Natural killer cell (primary cell): ENCODE results near the gene PLEKHA5. TPM values are rescaled to one million over a fixed set of nuclear protein-coding genes. Genes with fewer than 3 reads are reported as not detected.

Source experiments
- ATAC-seq, 3 donors: fragments of 150-1000 bp in 2 of 3; fragments of 200-7000 bp in 1 of 3; cut with Tn5 transposase; 1 replicate in 1 of 3; 2 replicates in 2 of 3; pipeline ENCODE4 v1.10.0; 2021; ENCODE audit warnings: mild to moderate bottlenecking in 2 of 3, moderate library complexity in 2 of 3
- DNase-seq, 2 donors: peaks; one replicate each; pipeline versions ENCODE4 v3.0.0 to v3.0.0-alpha.2; 2013 to 2021; ENCODE audit warnings: mixed read lengths in 1 of 2
- H3K27ac ChIP-seq: one replicate; pipeline ENCODE4 v1.5.1; 2013; ENCODE audit warnings: mild to moderate bottlenecking, low read length
- H3K27me3 ChIP-seq: one replicate; pipeline ENCODE4 v1.6.1; 2013; ENCODE audit warnings: low read length; ENCODE audit not compliant: control insufficient read depth, insufficient read depth
- H3K36me3 ChIP-seq: one replicate; pipeline ENCODE4 v1.6.1; 2013; ENCODE audit warnings: low read length; ENCODE audit not compliant: control insufficient read depth, insufficient read depth
- H3K4me1 ChIP-seq: one replicate; pipeline ENCODE4 v1.6.1; 2013; ENCODE audit warnings: low read length; ENCODE audit not compliant: control insufficient read depth, insufficient read depth
- H3K4me3 ChIP-seq: one replicate; pipeline ENCODE4 v1.5.1; 2013; ENCODE audit warnings: low read length
- H3K9me3 ChIP-seq: one replicate; pipeline ENCODE4 v1.6.1; 2013; ENCODE audit warnings: low read length; ENCODE audit not compliant: control insufficient read depth, insufficient read depth
- H3K27ac Mint-ChIP-seq, 2 donors: one replicate each; pipeline ENCODE4 v1.8.0; 2022; ENCODE audit warnings: mild to moderate bottlenecking in 2 of 2, mixed read lengths in 2 of 2, moderate library complexity in 1 of 2
- H3K27me3 Mint-ChIP-seq, 2 donors: one replicate each; pipeline ENCODE4 v1.8.0; 2022; ENCODE audit warnings: low read depth in 2 of 2, mixed read lengths in 2 of 2
- H3K36me3 Mint-ChIP-seq: one replicate; pipeline ENCODE4 v1.8.0; 2022; ENCODE audit warnings: mixed read lengths
- H3K4me1 Mint-ChIP-seq, 2 donors: one replicate each; pipeline ENCODE4 v1.8.0; 2022; ENCODE audit warnings: mixed read lengths in 2 of 2
- H3K4me3 Mint-ChIP-seq: one replicate; pipeline ENCODE4 v1.8.0; 2022; ENCODE audit warnings: mild to moderate bottlenecking, moderate library complexity, mixed read lengths
- H3K9me3 Mint-ChIP-seq, 2 donors: one replicate each; pipeline ENCODE4 v1.8.0; 2022; ENCODE audit warnings: mixed read lengths in 2 of 2
- WGBS: methylation state at CpG from one replicate; pipeline ENCODE4 v1.1.7; 2013; ENCODE audit warnings: missing lambda C conversion rate; ENCODE audit not compliant: insufficient coverage; 5-methylcytosine and 5-hydroxymethylcytosine counted together
- intact Hi-C: fragments of 100-400 bp; cut with micrococcal nuclease; formaldehyde crosslinking; loops from one replicate; pipeline ENCODE4 v1.14.2; 2022
- total RNA-seq, 4 donors: library from RNA; stranded (reverse); fragments of 120-200 nt in 1 of 4; gene quantifications; one replicate each; pipeline versions ENCODE4 v1.2.3 to v1.2.4, GENCODE V29; 2013 to 2022
- TF ChIP-seq, protein P1 (sequence below): fragments of 200-600 bp; IDR thresholded peaks from one replicate; pipeline ENCODE4 v1.8.0; 2022; ENCODE audit warnings: antibody characterized with exemption

The PLEKHA5 gene
- total RNA-seq, 3 donors from 2014 or later (not counting 1 experiment from before 2014, with no cell fraction given), result 5.2 to 12.1 (median 7.0) TPM

DNA sequence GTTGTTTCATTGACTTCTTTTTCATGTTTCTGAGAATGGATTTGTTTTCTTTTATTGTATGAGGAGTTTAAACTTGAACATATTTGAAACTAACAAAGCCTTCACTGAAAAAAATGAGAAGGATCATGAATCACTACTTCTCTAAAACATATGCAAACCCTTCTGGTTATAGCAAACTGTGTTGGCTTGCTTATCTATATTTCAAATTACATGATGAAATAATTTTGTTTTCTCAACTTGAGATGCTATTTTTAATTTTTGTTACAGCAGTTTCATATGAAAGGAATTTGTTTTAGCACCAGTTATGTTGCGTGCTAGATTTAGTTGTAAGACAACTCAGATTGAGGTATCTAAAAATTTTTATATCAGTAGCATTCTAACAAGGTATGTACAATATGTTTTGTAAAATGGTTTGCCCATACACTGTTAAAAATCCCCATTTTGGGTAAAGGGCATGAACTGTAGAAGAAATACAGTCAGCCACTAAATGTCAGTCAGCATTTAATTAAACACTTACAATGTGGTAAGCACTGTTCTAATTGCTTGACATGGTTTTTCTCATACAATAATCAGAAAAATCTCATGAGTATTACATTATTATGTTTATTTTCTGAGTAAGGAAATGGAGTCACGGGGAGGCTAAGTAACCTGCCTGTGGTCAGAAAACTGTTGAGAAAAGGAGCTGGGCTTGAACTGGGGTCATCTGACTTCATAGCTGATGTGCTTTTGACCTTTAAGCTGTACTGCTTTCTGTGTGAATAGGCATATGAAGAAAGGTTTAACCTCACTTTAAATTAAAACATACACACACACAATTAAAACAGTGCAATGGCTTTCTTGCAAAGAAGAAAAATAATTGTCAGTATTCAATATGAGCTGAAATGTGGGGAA is 105.7 kb downstream of the PLEKHA5 start:
- TF ChIP-seq, protein P1, sequence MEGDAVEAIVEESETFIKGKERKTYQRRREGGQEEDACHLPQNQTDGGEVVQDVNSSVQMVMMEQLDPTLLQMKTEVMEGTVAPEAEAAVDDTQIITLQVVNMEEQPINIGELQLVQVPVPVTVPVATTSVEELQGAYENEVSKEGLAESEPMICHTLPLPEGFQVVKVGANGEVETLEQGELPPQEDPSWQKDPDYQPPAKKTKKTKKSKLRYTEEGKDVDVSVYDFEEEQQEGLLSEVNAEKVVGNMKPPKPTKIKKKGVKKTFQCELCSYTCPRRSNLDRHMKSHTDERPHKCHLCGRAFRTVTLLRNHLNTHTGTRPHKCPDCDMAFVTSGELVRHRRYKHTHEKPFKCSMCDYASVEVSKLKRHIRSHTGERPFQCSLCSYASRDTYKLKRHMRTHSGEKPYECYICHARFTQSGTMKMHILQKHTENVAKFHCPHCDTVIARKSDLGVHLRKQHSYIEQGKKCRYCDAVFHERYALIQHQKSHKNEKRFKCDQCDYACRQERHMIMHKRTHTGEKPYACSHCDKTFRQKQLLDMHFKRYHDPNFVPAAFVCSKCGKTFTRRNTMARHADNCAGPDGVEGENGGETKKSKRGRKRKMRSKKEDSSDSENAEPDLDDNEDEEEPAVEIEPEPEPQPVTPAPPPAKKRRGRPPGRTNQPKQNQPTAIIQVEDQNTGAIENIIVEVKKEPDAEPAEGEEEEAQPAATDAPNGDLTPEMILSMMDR, result no peak
- Mint-ChIP-seq H3K9me3 (no peaks in the 10 kb centered on the region), H3K4me1 (peaks cover 7 to 14% of the 10 kb centered on the region in 2 donors), H3K27me3 (no peaks in the 10 kb centered on the region), H3K36me3 (no peaks in the 10 kb centered on the region), H3K4me3 (no peak overlapping the region), H3K27ac (no peak overlapping the region)
- ATAC-seq (no peak), DNase-seq (no peak)
- Histone ChIP-seq H3K4me3 (no peak overlapping the region), H3K27me3 (no peaks in the 10 kb centered on the region), H3K27ac (no peak overlapping the region), H3K36me3 (no peaks in the 10 kb centered on the region), H3K4me1 (no peaks in the 10 kb centered on the region), H3K9me3 (no peaks in the 10 kb centered on the region)
- intact Hi-C loops, result no loop called here
- WGBS, result 20% methylated on average over 1 of the region's 2 CpGs

GRCh38 chr12:19236656-19237055 is 107.1 kb downstream of the PLEKHA5 start:
- Histone ChIP-seq H3K27me3 (no peaks in the 10 kb centered on the region), H3K9me3 (no peaks in the 10 kb centered on the region), H3K27ac (no peak overlapping the region), H3K4me1 (no peaks in the 10 kb centered on the region), H3K4me3 (no peak overlapping the region), H3K36me3 (no peaks in the 10 kb centered on the region)
- Mint-ChIP-seq H3K36me3 (no peaks in the 10 kb centered on the region), H3K27me3 (no peaks in the 10 kb centered on the region), H3K27ac (no peak overlapping the region), H3K4me3 (no peak overlapping the region), H3K9me3 (no peaks in the 10 kb centered on the region), H3K4me1 (peaks cover 7 to 14% of the 10 kb centered on the region in 2 donors)
- WGBS, result 54% methylated on average over 2 of the region's 3 CpGs
- peak in 1 of 2 donors; percentile 41 for DNase-seq
- TF ChIP-seq, protein P1, result no peak
- peak in 2 of 3 donors; percentile 55 to 86 for ATAC-seq
- intact Hi-C loops, result no loop called here

DNA sequence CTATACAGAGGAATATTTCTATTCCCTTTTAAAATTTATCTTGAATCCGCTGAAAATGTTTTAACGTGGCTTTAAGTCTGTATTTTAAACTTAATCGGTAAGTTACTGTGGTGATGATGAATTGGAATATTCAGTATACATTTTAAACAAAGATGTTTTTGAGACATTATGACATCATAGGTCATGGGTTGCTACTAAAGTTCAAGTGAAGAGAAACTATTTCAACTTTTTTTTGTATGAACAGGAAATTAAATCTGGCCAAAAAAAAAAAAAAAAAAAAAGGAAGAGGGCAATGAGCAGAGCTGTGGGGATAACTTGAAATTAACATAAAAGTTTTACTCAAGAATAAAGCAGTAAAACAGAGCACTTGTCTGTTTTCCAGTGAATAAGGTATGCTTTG is 109.0 kb downstream of the PLEKHA5 start:
- H3K9me3 Mint-ChIP-seq, result no peaks in the 10 kb centered on the region
- no peaks in the 10 kb centered on the region for H3K27me3 ChIP-seq
- DNase-seq (no peak), ATAC-seq (no peak)
- no peak overlapping the region for H3K27ac Mint-ChIP-seq
- TF ChIP-seq, protein P1, result no peak
- no peaks in the 10 kb centered on the region for H3K36me3 Mint-ChIP-seq
- H3K4me1 ChIP-seq, result no peaks in the 10 kb centered on the region
- no peaks in the 10 kb centered on the region for H3K27me3 Mint-ChIP-seq
- H3K4me3 Mint-ChIP-seq, result no peak overlapping the region
- no peak overlapping the region for H3K4me3 ChIP-seq
- intact Hi-C loops, result no loop called here
- H3K27ac ChIP-seq, result no peak overlapping the region
- H3K36me3 ChIP-seq, result no peaks in the 10 kb centered on the region
- H3K4me1 Mint-ChIP-seq, result peaks cover 16 to 18% of the 10 kb centered on the region in 2 donors
- no peaks in the 10 kb centered on the region for H3K9me3 ChIP-seq
- no CpG with 5 or more reads among the region's 3 CpGs for WGBS
